Measurements from ENCODE around the gene KDSR. TPM values are rescaled to one million over a fixed set of nuclear protein-coding genes. Genes with fewer than 3 reads are reported as not detected.

Gene KDSR
- total RNA-seq, 1 donor from 2014 or later, result 15.3 TPM

GRCh38 chr18:63309422-63309821 lies 57.6 kb downstream of the KDSR start:
- Mint-ChIP-seq H3K27ac (peak overlapping the region; percentile 69), H3K36me3 (ENCODE audit: low read depth) (peaks cover 56% of the 10 kb centered on the region), H3K4me1 (peaks cover 93% of the 10 kb centered on the region), H3K9me3 (no peaks in the 10 kb centered on the region), H3K27me3 (no peaks in the 10 kb centered on the region), H3K4me3 (peak overlapping the region; percentile 29)
- CTCF ChIA-PET, result interaction anchor here (3.8 kb wide), 1 partner anchor 9 kb away, joined by 16 read pairs; the partner anchor contains the start of gene BCL2
- no peak for TF ChIP-seq CTCF (IDR thresholded peaks at IDR 0.05)
- intact Hi-C loops (cut with micrococcal nuclease), result no loop called here
- ATAC-seq (ENCODE audit: low read depth) (no peak), DNase-seq (no peak)
- POLR2A ChIA-PET, result interaction anchor here (0.6 to 4.0 kb wide), 3 partner anchors 16 to 152 kb away, joined by 3 to 90 read pairs (median 9); no protein-coding TSS in a partner anchor

- ChIA-PET POLR2A (interaction anchor here (0.8 to 3.1 kb wide), 10 partner anchors 8 to 169 kb away, joined by 3 to 30 read pairs (median 4); partner anchors contain the start of gene BCL2), CTCF (interaction anchor here (1.1 to 3.8 kb wide), 2 partner anchors 10 to 145 kb away, joined by 3 to 16 read pairs; partner anchors contain the start of gene BCL2)
- Mint-ChIP-seq H3K4me3 (peak overlapping the region; percentile 1), H3K4me1 (peaks cover 93% of the 10 kb centered on the region), H3K27me3 (no peaks in the 10 kb centered on the region), H3K36me3 (ENCODE audit: low read depth) (peaks cover 54% of the 10 kb centered on the region), H3K27ac (peak overlapping the region; percentile 80), H3K9me3 (no peaks in the 10 kb centered on the region)
- no peak for TF ChIP-seq CTCF (IDR thresholded peaks at IDR 0.05)
- DNase-seq (no peak), ATAC-seq (ENCODE audit: low read depth) (no peak)
- intact Hi-C loops (cut with micrococcal nuclease), result no loop called here
These were observed 59.3 kb downstream of the KDSR start for GRCh38 chr18:63307551-63308200.

GRCh38 chr18:63306819-63307550 lies 60.0 kb downstream of the KDSR start:
- CTCF ChIA-PET, result interaction anchor here (1.1 to 3.8 kb wide), 2 partner anchors 11 to 145 kb away, joined by 3 to 16 read pairs; partner anchors contain the start of gene BCL2
- Mint-ChIP-seq H3K4me1 (peaks cover 93% of the 10 kb centered on the region), H3K27ac (peak overlapping the region; percentile 80), H3K9me3 (no peaks in the 10 kb centered on the region), H3K36me3 (ENCODE audit: low read depth) (peaks cover 57% of the 10 kb centered on the region), H3K27me3 (no peaks in the 10 kb centered on the region), H3K4me3 (no peak overlapping the region)
- intact Hi-C loops (cut with micrococcal nuclease), result no loop called here
- TF ChIP-seq CTCF (IDR thresholded peaks at IDR 0.05), result no peak
- DNase-seq, result no peak
- no peak for ATAC-seq (ENCODE audit: low read depth)
- POLR2A ChIA-PET, result interaction anchor here (0.6 to 3.1 kb wide), 13 partner anchors 7 to 168 kb away, joined by 3 to 30 read pairs (median 4); partner anchors contain the start of gene BCL2

GRCh38 chr18:63306249-63306648 lies 60.8 kb downstream of the KDSR start:
- DNase-seq (no peak), ATAC-seq (ENCODE audit: low read depth) (no peak)
- Mint-ChIP-seq H3K27me3 (no peaks in the 10 kb centered on the region), H3K4me3 (no peak overlapping the region), H3K4me1 (peaks cover 93% of the 10 kb centered on the region), H3K9me3 (no peaks in the 10 kb centered on the region), H3K27ac (peak overlapping the region; percentile 54), H3K36me3 (ENCODE audit: low read depth) (peaks cover 62% of the 10 kb centered on the region)
- POLR2A ChIA-PET, result interaction anchor here (0.7 to 3.1 kb wide), 4 partner anchors 9 to 146 kb away, joined by 3 to 30 read pairs (median 4); partner anchors contain the start of gene BCL2
- intact Hi-C loops (cut with micrococcal nuclease), result no loop called here
- no peak for TF ChIP-seq CTCF (IDR thresholded peaks at IDR 0.05)
- CTCF ChIA-PET, result interaction anchor here (3.8 kb wide), 1 partner anchor 12 kb away, joined by 16 read pairs; the partner anchor contains the start of gene BCL2
